ENCODE measurements around the gene DBNDD1.

- TF ChIP-seq GATA3 (IDR thresholded peaks at IDR 0.05; ENCODE audit: low read depth, low read length) (no peak), GATA2 (IDR thresholded peaks at IDR 0.05; ENCODE audit: low read depth, low read length) (no peak)
Observed at GRCh38 chr16:90040152-90041023, 21.1 kb upstream of the DBNDD1 start.

Measured in SH-SY5Y (cell line).